Panc1 (cell line): ENCODE measurements around the gene MROH7.

Experiments
- POLR2AphosphoS5 ChIP-seq: IDR thresholded peaks from 2 replicates; pipeline ENCODE4 v1.6.1; 2012; ENCODE audit warnings: mild to moderate bottlenecking, low read depth, low read length, moderate library complexity
- TF ChIP-seq, protein P1 (sequence below): fragments of 450-650 bp; IDR thresholded peaks from 2 replicates; pipeline ENCODE4 v1.5.1; 2017; ENCODE audit warnings: mild to moderate bottlenecking

- TF ChIP-seq, protein P1, sequence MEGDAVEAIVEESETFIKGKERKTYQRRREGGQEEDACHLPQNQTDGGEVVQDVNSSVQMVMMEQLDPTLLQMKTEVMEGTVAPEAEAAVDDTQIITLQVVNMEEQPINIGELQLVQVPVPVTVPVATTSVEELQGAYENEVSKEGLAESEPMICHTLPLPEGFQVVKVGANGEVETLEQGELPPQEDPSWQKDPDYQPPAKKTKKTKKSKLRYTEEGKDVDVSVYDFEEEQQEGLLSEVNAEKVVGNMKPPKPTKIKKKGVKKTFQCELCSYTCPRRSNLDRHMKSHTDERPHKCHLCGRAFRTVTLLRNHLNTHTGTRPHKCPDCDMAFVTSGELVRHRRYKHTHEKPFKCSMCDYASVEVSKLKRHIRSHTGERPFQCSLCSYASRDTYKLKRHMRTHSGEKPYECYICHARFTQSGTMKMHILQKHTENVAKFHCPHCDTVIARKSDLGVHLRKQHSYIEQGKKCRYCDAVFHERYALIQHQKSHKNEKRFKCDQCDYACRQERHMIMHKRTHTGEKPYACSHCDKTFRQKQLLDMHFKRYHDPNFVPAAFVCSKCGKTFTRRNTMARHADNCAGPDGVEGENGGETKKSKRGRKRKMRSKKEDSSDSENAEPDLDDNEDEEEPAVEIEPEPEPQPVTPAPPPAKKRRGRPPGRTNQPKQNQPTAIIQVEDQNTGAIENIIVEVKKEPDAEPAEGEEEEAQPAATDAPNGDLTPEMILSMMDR = no peak
- no peak for TF ChIP-seq POLR2AphosphoS5
Observed at GRCh38 chr1:54681358-54681757, 39.8 kb downstream of the MROH7 start.
